Measurements from ENCODE around the gene STAP2. TPM values are rescaled to one million over a fixed set of nuclear protein-coding genes. Genes with fewer than 3 reads are reported as not detected.
"Not testable (repeated sequence)": the region's sequence is repeated elsewhere in the genome, so short reads cannot be mapped to it uniquely, and the experiment has no call there.

STAP2 gene
- total RNA-seq, 1 donor: 9.9 TPM

DNA sequence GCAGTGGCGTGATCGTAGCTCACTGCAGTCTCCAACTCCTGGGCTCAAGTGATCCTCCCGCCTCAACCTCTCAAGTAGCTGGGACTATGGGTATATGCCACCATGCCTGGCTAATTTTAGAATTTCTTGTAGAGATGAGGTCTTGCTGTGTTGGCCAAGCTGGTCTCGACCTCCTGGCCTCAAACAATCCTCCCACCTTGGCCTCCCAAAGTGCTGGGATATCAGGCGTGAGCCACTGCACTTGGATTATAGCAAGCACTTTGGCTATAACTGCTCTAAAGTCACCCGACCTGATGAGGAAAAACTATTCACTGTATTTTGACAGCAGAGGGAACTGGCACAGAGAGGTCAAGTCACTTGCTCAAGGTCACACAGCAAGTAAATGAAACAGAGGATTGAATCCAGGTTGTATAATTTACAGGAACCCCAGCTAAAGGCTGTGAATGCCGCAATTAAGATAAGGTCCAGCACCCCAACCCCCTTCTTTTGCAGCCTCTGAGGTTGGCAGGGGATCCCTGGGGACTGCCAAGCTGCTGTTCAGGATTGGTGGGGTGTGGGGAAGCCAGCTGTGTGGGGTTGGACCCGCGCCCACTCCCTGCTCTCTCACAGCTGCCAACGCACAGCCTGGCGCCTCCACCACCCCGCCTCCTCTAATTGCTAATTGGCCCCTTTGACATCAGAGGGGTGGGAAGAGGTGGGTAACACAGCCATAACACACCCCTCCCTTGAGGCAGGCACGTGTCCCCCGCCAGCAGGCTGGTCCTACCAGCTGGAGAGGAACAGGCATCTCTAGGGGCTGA lies 42.5 kb downstream of the STAP2 start:
- peak; percentile 26 for DNase-seq (ENCODE audit: low read depth)
- TF ChIP-seq, protein P1, sequence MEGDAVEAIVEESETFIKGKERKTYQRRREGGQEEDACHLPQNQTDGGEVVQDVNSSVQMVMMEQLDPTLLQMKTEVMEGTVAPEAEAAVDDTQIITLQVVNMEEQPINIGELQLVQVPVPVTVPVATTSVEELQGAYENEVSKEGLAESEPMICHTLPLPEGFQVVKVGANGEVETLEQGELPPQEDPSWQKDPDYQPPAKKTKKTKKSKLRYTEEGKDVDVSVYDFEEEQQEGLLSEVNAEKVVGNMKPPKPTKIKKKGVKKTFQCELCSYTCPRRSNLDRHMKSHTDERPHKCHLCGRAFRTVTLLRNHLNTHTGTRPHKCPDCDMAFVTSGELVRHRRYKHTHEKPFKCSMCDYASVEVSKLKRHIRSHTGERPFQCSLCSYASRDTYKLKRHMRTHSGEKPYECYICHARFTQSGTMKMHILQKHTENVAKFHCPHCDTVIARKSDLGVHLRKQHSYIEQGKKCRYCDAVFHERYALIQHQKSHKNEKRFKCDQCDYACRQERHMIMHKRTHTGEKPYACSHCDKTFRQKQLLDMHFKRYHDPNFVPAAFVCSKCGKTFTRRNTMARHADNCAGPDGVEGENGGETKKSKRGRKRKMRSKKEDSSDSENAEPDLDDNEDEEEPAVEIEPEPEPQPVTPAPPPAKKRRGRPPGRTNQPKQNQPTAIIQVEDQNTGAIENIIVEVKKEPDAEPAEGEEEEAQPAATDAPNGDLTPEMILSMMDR (IDR thresholded peaks at IDR 0.05; ENCODE audit: insufficient read depth, low read depth, low read length): no peak
- no peak overlapping the region for H3K4me3 ChIP-seq (ENCODE audit: low read depth, low read length)

DNA sequence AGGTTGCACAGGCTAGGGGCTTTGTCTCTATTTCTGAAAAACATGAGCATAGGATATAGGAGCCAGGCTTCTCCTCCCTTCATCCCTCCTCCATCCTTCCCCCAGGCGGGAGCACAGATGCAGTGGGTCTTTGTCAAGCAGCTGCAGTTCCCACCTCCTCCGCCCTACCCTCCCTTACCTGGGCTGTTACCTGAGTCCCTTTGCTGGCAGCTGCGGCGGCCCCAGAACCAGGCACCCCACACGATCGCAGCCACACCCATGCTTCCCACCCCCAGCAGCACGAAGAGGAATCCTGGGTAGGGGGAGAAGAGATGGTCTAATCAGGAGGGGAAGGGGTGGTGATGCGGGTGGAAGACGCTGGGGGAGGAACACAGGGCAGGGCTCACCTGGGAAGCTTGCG lies 44.2 kb downstream of the STAP2 start:
- H3K4me3 ChIP-seq (ENCODE audit: low read depth, low read length): no peak overlapping the region

DNA sequence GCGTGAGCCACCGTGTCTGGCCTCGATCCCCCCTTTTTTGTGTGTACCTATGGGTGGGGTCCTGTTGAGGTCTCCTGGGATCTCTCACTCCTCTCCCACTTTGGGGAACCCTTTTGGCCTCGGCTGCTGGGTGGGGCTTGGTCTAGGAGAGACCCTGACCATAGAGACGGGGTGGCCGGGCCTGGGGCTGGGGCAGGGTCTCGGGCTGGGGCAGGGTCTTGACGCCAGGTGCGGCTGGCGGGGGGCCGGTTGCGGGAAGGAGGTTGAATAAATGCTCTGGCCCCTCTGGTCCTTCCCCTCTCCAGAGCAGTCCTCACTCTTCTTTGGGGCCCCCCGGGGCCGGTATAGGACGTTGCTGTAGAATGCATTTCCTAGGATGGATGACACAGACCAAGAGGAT lies 46.1 kb downstream of the STAP2 start:
- TF ChIP-seq, protein P1 (IDR thresholded peaks at IDR 0.05; ENCODE audit: insufficient read depth, low read depth, low read length): no peak
- H3K4me3 ChIP-seq (ENCODE audit: low read depth, low read length): no peak overlapping the region
- DNase-seq (ENCODE audit: low read depth): no peak

More for the DNA sequence above, 44.2 kb downstream of the STAP2 start:
- TF ChIP-seq, protein P1 (IDR thresholded peaks at IDR 0.05; ENCODE audit: insufficient read depth, low read depth, low read length): no peak
- DNase-seq (ENCODE audit: low read depth): no peak

DNA sequence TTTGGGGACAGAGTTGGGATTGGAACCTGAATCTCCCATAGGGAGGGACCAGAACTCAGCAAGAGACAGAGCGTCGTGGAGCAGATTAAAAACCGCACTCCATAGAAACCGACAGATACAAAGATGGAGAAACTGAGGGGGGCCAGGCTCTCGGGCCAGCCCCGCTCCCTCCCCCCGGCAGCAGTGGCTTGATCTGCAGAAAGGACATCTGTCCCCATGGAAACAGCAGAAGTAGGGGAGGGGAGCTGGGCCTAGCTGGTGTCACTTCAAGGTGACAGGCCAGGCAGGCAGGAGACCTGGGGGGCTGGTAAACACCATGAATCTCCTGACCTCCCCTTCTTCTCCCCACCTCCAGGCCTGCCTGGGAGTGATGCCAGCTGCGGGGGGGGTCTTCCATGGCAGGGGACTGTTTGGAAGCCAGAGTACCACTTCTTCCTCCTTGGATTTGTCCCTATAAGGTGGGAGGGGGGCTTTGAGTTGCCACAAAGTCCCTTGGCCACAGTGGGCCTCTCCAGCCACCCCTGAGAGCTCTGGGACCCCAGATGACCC lies 47.4 kb downstream of the STAP2 start:
- no peak for DNase-seq (ENCODE audit: low read depth)
- TF ChIP-seq, protein P1 (IDR thresholded peaks at IDR 0.05; ENCODE audit: insufficient read depth, low read depth, low read length): no peak
- H3K4me3 ChIP-seq (ENCODE audit: low read depth, low read length): no peak overlapping the region

DNA sequence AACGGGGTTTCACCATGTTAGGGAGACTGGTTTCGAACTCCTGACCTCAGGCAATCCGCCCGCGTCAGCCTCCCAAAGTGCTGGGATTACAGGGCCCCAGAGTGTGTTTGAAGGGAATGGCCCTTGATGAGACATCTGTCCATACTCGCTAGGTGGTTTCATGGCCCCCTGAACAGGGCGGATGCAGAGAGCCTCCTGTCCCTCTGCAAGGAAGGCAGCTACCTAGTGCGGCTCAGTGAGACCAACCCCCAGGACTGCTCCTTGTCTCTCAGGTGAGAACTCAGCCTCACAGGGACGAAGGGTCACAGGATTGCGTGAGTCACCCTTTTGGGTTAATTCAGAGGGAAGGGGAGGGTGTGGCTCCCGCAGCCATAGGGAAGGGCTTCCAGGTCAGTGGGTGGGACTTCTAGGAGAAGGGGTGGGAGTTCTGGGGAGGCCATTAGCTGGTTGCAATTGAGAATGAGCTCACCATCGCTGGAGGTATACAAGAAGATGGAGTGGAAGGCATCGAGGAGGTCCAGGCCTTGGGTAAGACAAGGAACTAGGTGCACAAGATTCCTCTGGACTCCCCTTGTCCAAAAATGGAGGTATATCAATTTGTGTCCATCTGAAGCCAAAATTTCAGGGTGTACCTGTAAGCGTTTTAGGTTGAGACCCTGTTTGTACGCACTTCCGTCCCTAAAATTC lies 50.4 kb downstream of the STAP2 start:
- H3K4me3 ChIP-seq (ENCODE audit: low read depth, low read length): no peak overlapping the region
- TF ChIP-seq, protein P1 (IDR thresholded peaks at IDR 0.05; ENCODE audit: insufficient read depth, low read depth, low read length): no peak
- no peak for DNase-seq (ENCODE audit: low read depth)

DNA sequence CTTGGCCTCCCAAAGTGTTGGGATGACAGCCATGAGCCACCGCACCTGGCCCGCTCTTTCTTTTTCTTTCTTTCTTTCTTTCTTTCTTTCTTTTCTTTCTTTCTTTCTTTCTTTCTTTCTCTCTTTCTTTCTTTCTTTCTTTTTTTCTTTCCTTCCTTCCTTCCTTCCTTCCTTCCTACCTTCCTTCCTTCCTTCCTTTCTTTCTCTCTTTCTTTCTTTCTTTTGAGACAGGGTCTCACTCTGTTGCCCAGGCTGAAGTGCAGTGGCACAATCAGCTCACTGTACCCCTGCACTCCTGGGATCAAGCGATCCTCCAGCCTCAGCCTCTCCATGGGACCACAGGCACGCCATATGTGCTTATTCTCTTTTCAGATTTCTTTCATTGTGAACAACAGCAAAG lies 52.5 kb downstream of the STAP2 start:
- not testable (repeated sequence) for H3K4me3 ChIP-seq (ENCODE audit: low read depth, low read length); DNase-seq (ENCODE audit: low read depth)

DNA sequence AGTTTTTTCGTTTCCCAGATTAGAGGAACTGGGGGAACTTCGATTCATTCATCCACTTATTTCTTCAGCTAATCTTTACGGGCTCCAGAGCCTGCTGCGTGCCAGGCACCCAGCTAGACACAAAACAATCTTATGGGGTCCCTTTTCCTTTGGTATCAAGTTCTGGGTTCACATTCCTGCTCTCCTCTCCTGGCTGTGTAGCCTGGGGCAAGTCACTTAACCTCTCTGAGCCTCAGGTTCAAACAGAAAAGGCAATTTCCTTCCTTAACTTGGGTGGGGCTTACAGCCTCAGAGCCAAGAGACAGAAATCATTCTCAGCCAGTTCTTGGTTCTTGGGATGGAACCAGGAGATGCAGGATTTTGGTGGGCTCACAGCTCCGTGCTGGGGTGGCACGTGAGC lies 53.7 kb downstream of the STAP2 start:
- no peak for DNase-seq (ENCODE audit: low read depth)
- TF ChIP-seq, protein P1 (IDR thresholded peaks at IDR 0.05; ENCODE audit: insufficient read depth, low read depth, low read length): no peak

More for the DNA sequence above, 53.7 kb downstream of the STAP2 start:
- no peak overlapping the region for H3K4me3 ChIP-seq (ENCODE audit: low read depth, low read length)
